ENCODE results near the gene RNF181.

DNA sequence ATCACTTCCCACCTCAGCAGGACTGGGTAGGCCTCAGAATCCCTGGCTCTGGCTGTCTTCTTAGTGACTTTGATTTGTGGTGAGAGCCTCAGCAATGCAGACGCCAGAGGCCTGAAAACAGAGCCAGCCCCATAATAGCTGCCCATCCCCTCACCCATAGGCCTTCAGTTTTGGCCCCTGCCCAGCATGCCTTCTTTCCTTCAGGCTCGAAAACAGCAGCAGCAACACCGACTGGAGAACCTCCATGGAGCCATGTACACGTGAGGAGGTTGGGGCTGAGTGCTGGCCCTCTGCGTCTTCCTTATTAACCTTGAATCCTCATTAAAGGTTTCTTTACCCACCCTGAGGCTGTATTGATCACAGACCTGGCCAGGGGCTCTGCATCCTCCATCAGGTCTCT lies 1.7 kb downstream of the RNF181 start:
- TF ChIP-seq POLR2A (IDR thresholded peaks at IDR 0.05) (no peak), POLR2AphosphoS5 (IDR thresholded peaks at IDR 0.05) (no peak)
- TF ChIP-seq, protein P1, sequence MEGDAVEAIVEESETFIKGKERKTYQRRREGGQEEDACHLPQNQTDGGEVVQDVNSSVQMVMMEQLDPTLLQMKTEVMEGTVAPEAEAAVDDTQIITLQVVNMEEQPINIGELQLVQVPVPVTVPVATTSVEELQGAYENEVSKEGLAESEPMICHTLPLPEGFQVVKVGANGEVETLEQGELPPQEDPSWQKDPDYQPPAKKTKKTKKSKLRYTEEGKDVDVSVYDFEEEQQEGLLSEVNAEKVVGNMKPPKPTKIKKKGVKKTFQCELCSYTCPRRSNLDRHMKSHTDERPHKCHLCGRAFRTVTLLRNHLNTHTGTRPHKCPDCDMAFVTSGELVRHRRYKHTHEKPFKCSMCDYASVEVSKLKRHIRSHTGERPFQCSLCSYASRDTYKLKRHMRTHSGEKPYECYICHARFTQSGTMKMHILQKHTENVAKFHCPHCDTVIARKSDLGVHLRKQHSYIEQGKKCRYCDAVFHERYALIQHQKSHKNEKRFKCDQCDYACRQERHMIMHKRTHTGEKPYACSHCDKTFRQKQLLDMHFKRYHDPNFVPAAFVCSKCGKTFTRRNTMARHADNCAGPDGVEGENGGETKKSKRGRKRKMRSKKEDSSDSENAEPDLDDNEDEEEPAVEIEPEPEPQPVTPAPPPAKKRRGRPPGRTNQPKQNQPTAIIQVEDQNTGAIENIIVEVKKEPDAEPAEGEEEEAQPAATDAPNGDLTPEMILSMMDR (IDR thresholded peaks at IDR 0.05), result no peak
